Neural cell (in vitro differentiated cells): ENCODE data around the gene PHYHIPL. TPM values are rescaled to one million over a fixed set of nuclear protein-coding genes. Genes with fewer than 3 reads are reported as not detected.

Experiments
- H2AFZ ChIP-seq: fragments of 200-600, 300-800 bp; sonication (generic), shearing (Covaris generic); 2 replicates; pipeline ENCODE4 v1.6.0; 2014; ENCODE audit warnings: low read depth, mild to moderate bottlenecking, antibody characterized with exemption, low read length, moderate library complexity
- H3F3A ChIP-seq: fragments of 200-600 bp; shearing (Covaris generic); 2 replicates; pipeline ENCODE4 v1.6.1; 2016; ENCODE audit warnings: mild to moderate bottlenecking, moderate library complexity, mixed read lengths, antibody characterized with exemption, low read length; ENCODE audit not compliant: insufficient read depth, poor library complexity, severe bottlenecking
- H3K27ac ChIP-seq: fragments of 200-600, 300-800 bp; sonication (generic), shearing (Covaris generic); 2 replicates; pipeline ENCODE4 v1.5.1; 2014; ENCODE audit warnings: mild to moderate bottlenecking, low read length, moderate library complexity
- H3K27me3 ChIP-seq: fragments of 300-800, 200-600 bp; sonication (generic), shearing (Covaris generic); 2 replicates; pipeline ENCODE4 v1.6.0; 2014; ENCODE audit warnings: mild to moderate bottlenecking, low read depth, low read length, moderate library complexity; ENCODE audit not compliant: insufficient read depth
- H3K36me3 ChIP-seq: fragments of 300-800, 200-600 bp; sonication (generic), shearing (Covaris generic); 2 replicates; pipeline ENCODE4 v1.5.1; 2014; ENCODE audit warnings: mild to moderate bottlenecking, antibody characterized with exemption, low read length, moderate library complexity; ENCODE audit not compliant: insufficient read depth
- H3K4me2 ChIP-seq: fragments of 300-800, 200-600 bp; sonication (generic), shearing (Covaris generic); 2 replicates; pipeline ENCODE4 v1.6.0; 2014; ENCODE audit warnings: mild to moderate bottlenecking, low read length
- H3K4me3 ChIP-seq: fragments of 300-800, 200-600 bp; sonication (generic), shearing (Covaris generic); 2 replicates; pipeline ENCODE4 v1.5.1; 2014; ENCODE audit warnings: mild to moderate bottlenecking, low read length, moderate library complexity
- H3K79me2 ChIP-seq: fragments of 200-600 bp; shearing (Covaris generic); replicated peaks from 2 replicates; pipeline ENCODE4 v1.6.0; 2014; ENCODE audit warnings: mild to moderate bottlenecking, low read length, moderate library complexity; ENCODE audit not compliant: insufficient read depth
- H3K9ac ChIP-seq: fragments of 300-800, 200-600 bp; sonication (generic), shearing (Covaris generic); 2 replicates; pipeline ENCODE4 v1.6.1; 2016; ENCODE audit warnings: mild to moderate bottlenecking, low read length, mixed read lengths
- H3K9me2 ChIP-seq: fragments of 200-600 bp; shearing (Covaris generic); 2 replicates; pipeline ENCODE4 v1.6.1; 2016; ENCODE audit warnings: mild to moderate bottlenecking, low read length, mixed read lengths; ENCODE audit not compliant: insufficient read depth
- H3K9me3 ChIP-seq: fragments of 200-600, 300-800 bp; sonication (generic), shearing (Covaris generic); 2 replicates; pipeline ENCODE4 v1.6.1; 2016; ENCODE audit warnings: mild to moderate bottlenecking, mixed run types, low read length, moderate library complexity, mixed read lengths
- H4K20me1 ChIP-seq: fragments of 200-600 bp; shearing (Covaris generic); 2 replicates; pipeline ENCODE4 v1.6.1; 2016; ENCODE audit warnings: mild to moderate bottlenecking, mixed run types; ENCODE audit not compliant: insufficient read depth
- CTCF ChIP-seq: fragments of 450-650 bp; IDR thresholded peaks from 2 replicates; pipeline ENCODE4 v1.5.1; 2014; ENCODE audit warnings: antibody characterized with exemption, mild to moderate bottlenecking, moderate library complexity; ENCODE audit not compliant: poor library complexity, severe bottlenecking
- EP300 ChIP-seq: fragments of 450-650 bp; conservative IDR thresholded peaks from 2 replicates; pipeline ENCODE4 v1.6.1; 2014; ENCODE audit warnings: antibody characterized with exemption, mild to moderate bottlenecking, moderate library complexity; ENCODE audit not compliant: poor library complexity, severe bottlenecking
- EZH2 ChIP-seq: fragments of 200-600, 300-800 bp; shearing (Covaris generic), sonication (generic); IDR thresholded peaks from 2 replicates; pipeline ENCODE4 v1.6.1; 2014; ENCODE audit warnings: antibody characterized with exemption, low read length, borderline replicate concordance, mild to moderate bottlenecking; ENCODE audit not compliant: insufficient read depth, poor library complexity, severe bottlenecking
- MXI1 ChIP-seq: fragments of 450-650 bp; conservative IDR thresholded peaks from 2 replicates; pipeline ENCODE4 v1.6.1; 2014; ENCODE audit warnings: antibody characterized with exemption, mild to moderate bottlenecking; ENCODE audit not compliant: poor library complexity, severe bottlenecking
- POLR2AphosphoS5 ChIP-seq: IDR thresholded peaks from 2 replicates; pipeline ENCODE4 v1.6.1; 2012
- RAD21 ChIP-seq: fragments of 450-650 bp; conservative IDR thresholded peaks from 2 replicates; pipeline ENCODE4 v1.6.1; 2014; ENCODE audit warnings: antibody characterized with exemption, mild to moderate bottlenecking, moderate library complexity
- REST ChIP-seq: IDR thresholded peaks from 2 replicates; pipeline ENCODE4 v1.6.1; 2012; ENCODE audit warnings: borderline replicate concordance
- SMC3 ChIP-seq: fragments of 450-650 bp; conservative IDR thresholded peaks from 2 replicates; pipeline ENCODE4 v1.6.1; 2014; ENCODE audit warnings: antibody characterized with exemption, mild to moderate bottlenecking, moderate library complexity; ENCODE audit not compliant: poor library complexity
- TAF1 ChIP-seq: IDR thresholded peaks from 2 replicates; pipeline ENCODE4 v1.6.1; 2012; ENCODE audit warnings: low read depth
- polyA plus RNA-seq: library from polyadenylated mRNA; depleted of rRNA; stranded (reverse); fragments of >200 nt; gene quantifications from 2 replicates; pipeline ENCODE4 v1.2.3, GENCODE V29; 2014

Gene PHYHIPL
- polyA plus RNA-seq, 1 donor from 2014 or later, result 33.9 TPM

- H2AFZ ChIP-seq, result no peak overlapping the region
- no peaks in the 10 kb centered on the region for H4K20me1 ChIP-seq
- peak overlapping the region; percentile 32 for H3K4me3 ChIP-seq
- no peaks in the 10 kb centered on the region for H3K9me3 ChIP-seq
- no peaks in the 10 kb centered on the region for H3K9me2 ChIP-seq
- peak overlapping the region; percentile 63 for H3K4me2 ChIP-seq
- H3K27me3 ChIP-seq, result no peaks in the 10 kb centered on the region
- H3K27ac ChIP-seq, result peak overlapping the region; percentile 88
- H3K36me3 ChIP-seq, result peaks cover 12% of the 10 kb centered on the region
- TF ChIP-seq RAD21, result no peak
- TF ChIP-seq MXI1, result no peak
- TF ChIP-seq CTCF, result no peak
- TF ChIP-seq SMC3, result no peak
- peak; percentile 99 for TF ChIP-seq REST
- TF ChIP-seq EP300, result peak; percentile 85
- no peak for TF ChIP-seq EZH2
- peak; percentile 56 for TF ChIP-seq POLR2AphosphoS5
- peaks cover 17% of the 10 kb centered on the region for H3F3A ChIP-seq
- peaks cover 12% of the 10 kb centered on the region for H3K79me2 ChIP-seq
- H3K9ac ChIP-seq, result peak overlapping the region; percentile 56
These were observed 99.7 kb downstream of the PHYHIPL start for GRCh38 chr10:59276133-59276532.

- H3F3A ChIP-seq, result peaks cover 21% of the 10 kb centered on the region
- no peaks in the 10 kb centered on the region for H3K9me2 ChIP-seq
- no peak for TF ChIP-seq RAD21
- TF ChIP-seq TAF1, result no peak
- TF ChIP-seq CTCF, result no peak
- TF ChIP-seq EP300, result peak; percentile 25
- TF ChIP-seq SMC3, result no peak
- no peak for TF ChIP-seq EZH2
- TF ChIP-seq MXI1, result no peak
- no peak for TF ChIP-seq REST
- peak; percentile 25 for TF ChIP-seq POLR2AphosphoS5
- H3K27ac ChIP-seq, result peak overlapping the region; percentile 88
- H3K4me2 ChIP-seq, result peak overlapping the region; percentile 63
- H3K9me3 ChIP-seq, result no peaks in the 10 kb centered on the region
- peaks cover 12% of the 10 kb centered on the region for H3K36me3 ChIP-seq
- peaks cover 6% of the 10 kb centered on the region for H3K79me2 ChIP-seq
- H4K20me1 ChIP-seq, result no peaks in the 10 kb centered on the region
- peak overlapping the region; percentile 32 for H3K4me3 ChIP-seq
- H3K9ac ChIP-seq, result peak overlapping the region; percentile 56
- no peaks in the 10 kb centered on the region for H3K27me3 ChIP-seq
- H2AFZ ChIP-seq, result no peak overlapping the region
These were observed 100.5 kb downstream of the PHYHIPL start for GRCh38 chr10:59276919-59277318.
